GM21390 (cell line): Measurements from ENCODE around the gene GNG5.
"Not testable (repeated sequence)": the region's sequence is repeated elsewhere in the genome, so short reads cannot be mapped to it uniquely, and the experiment has no call there.

Experiments
- ATAC-seq: cut with Tn5 transposase; IDR thresholded peaks from one replicate; pipeline ENCODE4 v1.9.1; 2021; ENCODE audit not compliant: unreplicated experiment

The GNG5 gene

GRCh38 chr1:84506002-84506728 lies at the start of gene GNG5, which contains the start of gene SPATA1:
GNG5 (minus strand) TSS chr1:84506581; CDS start chr1:84506091, 490 bp downstream.
SPATA1 (plus strand) TSS chr1:84506386; CDS start chr1:84516360, 9,974 bp downstream.
- peak; percentile 79 for ATAC-seq

GRCh38 chr1:84550826-84551225 lies 44.4 kb upstream of the GNG5 start:
- ATAC-seq = no peak

- no peak for ATAC-seq
Observed at GRCh38 chr1:84541679-84542078, 35.3 kb upstream of the GNG5 start.

- no peak for ATAC-seq
Observed at GRCh38 chr1:84540759-84541158, 34.4 kb upstream of the GNG5 start.

- no peak for ATAC-seq
Observed at GRCh38 chr1:84539972-84540371, 33.6 kb upstream of the GNG5 start.

- peak; percentile 67 for ATAC-seq
Observed at GRCh38 chr1:84538599-84538998, 32.2 kb upstream of the GNG5 start.

GRCh38 chr1:84525779-84526178 lies 19.4 kb upstream of the GNG5 start:
- no peak for ATAC-seq

GRCh38 chr1:84524590-84524989 lies 18.2 kb upstream of the GNG5 start:
- no peak for ATAC-seq

GRCh38 chr1:84510668-84511067 lies 4.3 kb upstream of the GNG5 start:
- no peak for ATAC-seq

GRCh38 chr1:84510165-84510564 lies 3.8 kb upstream of the GNG5 start:
- no peak for ATAC-seq

- no peak for ATAC-seq
Observed at GRCh38 chr1:84509029-84509428, 2.6 kb upstream of the GNG5 start.

GRCh38 chr1:84508510-84508909 lies 2.1 kb upstream of the GNG5 start:
- no peak for ATAC-seq

GRCh38 chr1:84507887-84508286 lies 1.5 kb upstream of the GNG5 start:
- ATAC-seq = not testable (repeated sequence)

- no peak for ATAC-seq
Observed at GRCh38 chr1:84506729-84507453, 510 bp upstream of the GNG5 start.

GRCh38 chr1:84505493-84506001 lies 834 bp downstream of the GNG5 start:
- peak; percentile 31 for ATAC-seq

GRCh38 chr1:84504580-84505492 lies 1.5 kb downstream of the GNG5 start:
- ATAC-seq = no peak

GRCh38 chr1:84502927-84503326 lies 3.5 kb downstream of the GNG5 start:
- ATAC-seq = no peak

GRCh38 chr1:84497631-84498275 lies 8.6 kb downstream of the GNG5 start:
- no peak for ATAC-seq

GRCh38 chr1:84496498-84496897 lies 9.9 kb downstream of the GNG5 start:
- ATAC-seq = no peak

- ATAC-seq = no peak
Observed at GRCh38 chr1:84493747-84494146, 12.6 kb downstream of the GNG5 start.

- no peak for ATAC-seq
Observed at GRCh38 chr1:84492726-84493125, 13.7 kb downstream of the GNG5 start.
